ENCODE measurements around the gene AFF3.
"Not testable (repeated sequence)": the region's sequence is repeated elsewhere in the genome, so short reads cannot be mapped to it uniquely, and the experiment has no call there.

Gene AFF3

DNA sequence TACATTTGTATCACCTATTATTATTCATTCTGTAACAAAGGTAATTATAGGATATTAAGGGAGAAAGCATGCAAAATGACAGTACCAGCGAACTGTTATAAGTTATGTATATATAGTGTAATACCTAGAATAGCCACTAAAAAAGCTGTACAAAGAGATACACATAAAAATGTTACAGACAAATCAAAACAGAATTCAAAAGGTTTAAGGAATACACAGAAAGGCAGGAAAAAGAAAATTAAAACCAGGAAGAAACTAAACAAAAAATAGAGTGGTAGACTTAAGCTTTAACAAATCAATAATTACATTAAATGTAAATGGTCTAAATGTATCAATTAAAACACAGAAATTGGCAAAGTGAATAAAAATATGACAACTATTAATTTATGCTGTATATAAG is 476.1 kb downstream of the AFF3 start:
- no peak for DNase-seq (ENCODE audit: low read depth)

DNA sequence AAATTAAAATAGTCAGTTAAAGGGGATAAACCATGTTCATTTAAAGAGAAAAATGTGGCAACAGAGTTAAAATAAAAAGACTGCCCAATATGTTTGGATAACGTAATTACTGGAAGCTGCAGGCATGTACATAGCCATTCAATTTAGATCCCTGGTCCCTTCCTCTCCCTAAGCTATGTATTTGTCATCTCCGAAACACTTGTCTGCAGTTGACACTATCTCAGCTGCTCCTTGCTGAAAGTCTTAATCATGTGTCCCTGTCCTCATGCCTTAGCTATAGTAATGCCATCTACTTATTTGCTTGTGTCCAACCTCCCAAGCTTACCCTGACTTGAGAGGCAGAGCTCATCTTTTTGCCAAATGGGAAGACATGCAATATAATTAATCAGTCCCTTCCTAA is 478.7 kb downstream of the AFF3 start:
- no peak for DNase-seq (ENCODE audit: low read depth)

DNA sequence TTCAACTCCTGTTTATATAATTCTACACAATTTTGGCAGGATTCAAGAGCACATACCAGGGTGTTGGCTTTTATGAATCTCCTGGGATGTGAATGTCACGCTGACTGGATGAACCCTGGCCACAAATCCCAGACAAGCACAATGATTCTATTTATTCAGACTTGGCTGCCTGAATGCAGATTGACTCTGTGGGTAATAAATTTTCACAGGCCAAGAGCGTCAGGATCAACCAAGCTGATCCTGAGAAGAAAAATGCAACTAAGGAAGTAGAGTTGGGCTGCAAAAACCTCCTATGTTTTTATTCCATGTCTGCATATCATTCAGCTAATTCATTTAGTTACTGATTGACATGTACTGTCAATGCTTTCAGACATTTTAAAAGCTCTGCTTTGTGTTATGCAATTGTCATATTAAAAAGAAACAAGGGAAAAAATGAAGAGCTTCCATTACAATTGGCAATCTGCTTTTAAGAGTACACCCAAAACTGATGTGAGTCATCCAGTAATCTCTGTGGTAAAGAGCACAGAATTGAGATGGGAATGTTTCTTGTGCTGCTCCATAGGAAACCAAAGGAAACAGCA is 479.5 kb downstream of the AFF3 start:
- DNase-seq (ENCODE audit: low read depth) = peak; percentile 71

DNA sequence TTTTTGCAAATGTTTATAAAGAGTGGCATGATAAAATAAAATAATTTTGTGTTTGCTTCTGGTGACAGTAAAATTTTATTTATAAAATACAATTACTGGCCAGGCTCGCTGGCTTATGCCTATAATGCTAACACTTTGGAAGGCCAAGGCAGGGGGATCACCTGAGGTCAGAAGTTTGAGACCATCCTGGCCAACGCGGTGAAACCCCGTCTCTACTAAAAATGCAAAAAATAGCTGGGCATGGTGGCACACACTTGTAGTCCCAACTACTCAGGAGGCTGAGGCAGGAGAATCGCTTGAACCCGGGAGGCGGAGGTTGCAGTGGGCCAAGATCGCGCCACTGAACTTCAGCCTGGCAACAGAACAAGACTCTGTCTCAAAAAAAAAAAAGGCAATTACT is 480.6 kb downstream of the AFF3 start:
- not testable (repeated sequence) for DNase-seq (ENCODE audit: low read depth)

DNA sequence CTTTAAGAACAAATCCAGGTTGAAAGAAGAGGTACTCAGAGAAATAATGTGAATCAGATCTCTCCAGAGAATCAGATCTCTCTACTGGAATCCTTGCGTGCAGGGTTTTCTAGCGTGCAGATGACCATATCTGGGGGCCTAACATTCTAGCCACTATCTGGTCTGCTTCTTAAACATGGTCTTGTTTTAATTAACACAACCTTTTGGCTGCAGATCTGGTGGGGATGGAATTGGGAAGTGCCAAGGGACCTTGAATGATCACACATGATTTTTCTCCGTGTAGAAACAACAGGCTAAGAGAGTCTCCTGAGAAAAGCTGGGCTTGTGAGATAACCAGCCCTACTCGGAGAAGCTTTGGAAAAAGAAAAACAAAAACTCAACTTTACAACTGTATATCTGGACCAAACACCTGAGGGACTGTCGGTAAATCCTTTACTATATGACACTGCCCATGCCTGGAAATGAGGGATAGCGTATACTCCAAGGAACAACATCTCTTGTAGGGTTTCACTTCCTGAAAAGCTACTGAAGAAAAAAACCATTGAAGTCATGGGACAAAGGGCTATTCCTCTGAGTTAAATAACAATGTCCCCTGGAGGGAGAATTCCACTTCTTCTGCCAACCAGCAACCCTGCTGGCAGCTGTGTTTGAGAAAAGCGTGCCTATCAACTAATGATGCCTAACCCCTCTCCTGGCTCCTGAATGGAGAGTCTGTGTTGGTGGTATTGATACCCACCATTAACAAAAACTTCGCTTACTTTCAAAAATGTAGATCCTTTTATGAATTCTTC is 481.6 kb downstream of the AFF3 start:
- no peak for DNase-seq (ENCODE audit: low read depth)

DNA sequence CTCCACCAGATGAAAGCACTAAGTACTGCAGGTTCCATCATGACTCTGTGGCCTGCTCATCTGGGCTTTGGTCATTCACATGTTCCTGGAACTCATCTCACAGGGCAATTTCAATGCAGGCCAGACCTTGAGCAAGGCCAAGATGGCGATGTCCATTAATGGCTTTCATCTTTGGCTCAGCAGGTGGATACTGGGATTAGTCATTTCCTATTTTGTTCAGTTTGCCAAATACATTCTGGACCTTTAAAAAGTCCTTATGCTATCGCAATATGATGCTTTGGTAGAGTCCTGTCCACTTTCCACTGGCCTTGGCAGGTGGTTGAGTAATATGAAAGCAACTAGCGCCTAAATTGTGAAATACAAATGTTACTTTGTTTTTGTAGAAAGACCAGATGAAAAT is 482.5 kb downstream of the AFF3 start:
- DNase-seq (ENCODE audit: low read depth) = peak; percentile 42

DNA sequence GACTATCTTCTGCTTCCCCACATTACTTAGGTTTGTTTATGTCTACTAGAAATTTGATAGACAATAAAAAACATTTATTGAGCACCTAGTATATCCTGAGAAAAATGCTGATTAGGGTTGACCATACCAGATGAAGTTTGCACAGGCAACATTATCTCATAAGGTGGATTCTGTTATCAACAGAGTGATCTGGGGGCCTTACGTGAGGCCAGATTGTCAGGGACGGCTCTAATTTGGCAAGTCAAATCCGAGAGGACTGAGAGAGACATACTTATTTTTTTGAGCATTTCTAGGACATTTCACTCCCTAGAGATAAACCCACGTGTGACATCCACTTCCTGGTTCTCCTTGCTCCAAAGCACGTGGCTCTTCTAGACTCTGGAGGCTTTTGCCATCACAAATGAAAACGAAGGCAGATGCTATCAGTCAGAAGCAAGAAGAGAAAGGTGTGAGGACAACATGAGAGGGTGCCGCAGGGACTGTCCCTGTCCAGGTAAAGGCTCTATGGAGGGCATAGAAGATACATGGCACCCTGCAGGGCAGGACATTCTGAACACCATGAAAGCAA is 484.6 kb downstream of the AFF3 start:
- no peak for DNase-seq (ENCODE audit: low read depth)

DNA sequence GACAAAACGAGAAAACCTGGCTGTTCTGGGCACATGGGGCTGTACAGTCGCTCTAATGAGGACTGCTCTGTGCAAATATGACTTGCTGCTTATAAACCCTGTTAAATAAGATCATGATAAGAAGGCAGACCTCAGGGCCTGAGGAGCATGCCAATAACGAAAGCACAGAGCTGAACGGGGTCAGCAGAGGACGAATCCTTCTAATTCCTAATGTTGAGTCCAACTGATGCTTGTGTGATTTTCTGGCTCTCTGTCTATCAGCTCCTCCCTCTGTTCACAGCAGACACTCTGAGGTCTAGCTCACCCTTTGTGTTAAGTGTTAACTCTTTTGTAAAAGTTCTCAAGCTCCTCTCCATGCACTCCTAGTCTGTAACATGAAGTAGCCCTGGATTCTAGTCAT is 485.4 kb downstream of the AFF3 start:
- DNase-seq (ENCODE audit: low read depth) = no peak

DNA sequence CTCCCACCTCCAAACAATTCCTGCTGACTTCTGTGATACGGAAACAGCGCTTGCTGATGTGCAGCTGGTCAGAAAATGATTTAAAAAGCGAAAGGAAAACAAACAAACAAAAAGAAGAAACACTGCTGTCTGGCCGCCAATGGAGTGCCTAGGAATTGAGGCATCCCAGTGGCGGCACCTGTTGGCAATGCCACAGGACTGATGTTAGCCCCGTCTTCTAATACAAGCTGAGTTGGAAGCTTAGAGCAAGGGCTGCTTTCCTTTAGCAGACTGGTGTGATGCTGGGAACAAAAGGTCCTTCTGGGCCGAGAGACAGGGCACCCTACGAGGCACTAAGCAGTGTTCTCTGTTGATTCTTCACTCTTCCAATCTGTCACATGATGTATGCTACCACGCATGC is 489.0 kb downstream of the AFF3 start:
- no peak for DNase-seq (ENCODE audit: low read depth)

DNA sequence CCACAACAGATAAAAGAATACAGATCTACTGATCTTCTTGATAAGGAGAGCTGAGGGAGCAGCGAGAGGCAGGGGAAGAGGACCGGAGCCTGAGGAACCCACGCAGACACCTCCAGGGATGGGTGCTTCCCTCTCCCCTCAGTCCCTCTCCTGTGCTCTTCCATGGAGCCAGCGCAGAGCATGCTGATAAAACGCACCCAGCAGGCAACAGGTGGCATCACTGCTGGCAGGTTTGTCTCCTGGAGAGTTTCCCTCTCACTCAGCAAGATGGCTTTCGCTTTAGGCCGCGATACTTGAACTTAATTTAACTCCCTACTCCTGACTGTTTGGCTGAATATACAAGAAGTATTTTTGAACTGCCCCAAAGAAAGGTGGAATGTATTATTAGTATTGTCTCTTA is 489.5 kb downstream of the AFF3 start:
- no peak for DNase-seq (ENCODE audit: low read depth)

DNA sequence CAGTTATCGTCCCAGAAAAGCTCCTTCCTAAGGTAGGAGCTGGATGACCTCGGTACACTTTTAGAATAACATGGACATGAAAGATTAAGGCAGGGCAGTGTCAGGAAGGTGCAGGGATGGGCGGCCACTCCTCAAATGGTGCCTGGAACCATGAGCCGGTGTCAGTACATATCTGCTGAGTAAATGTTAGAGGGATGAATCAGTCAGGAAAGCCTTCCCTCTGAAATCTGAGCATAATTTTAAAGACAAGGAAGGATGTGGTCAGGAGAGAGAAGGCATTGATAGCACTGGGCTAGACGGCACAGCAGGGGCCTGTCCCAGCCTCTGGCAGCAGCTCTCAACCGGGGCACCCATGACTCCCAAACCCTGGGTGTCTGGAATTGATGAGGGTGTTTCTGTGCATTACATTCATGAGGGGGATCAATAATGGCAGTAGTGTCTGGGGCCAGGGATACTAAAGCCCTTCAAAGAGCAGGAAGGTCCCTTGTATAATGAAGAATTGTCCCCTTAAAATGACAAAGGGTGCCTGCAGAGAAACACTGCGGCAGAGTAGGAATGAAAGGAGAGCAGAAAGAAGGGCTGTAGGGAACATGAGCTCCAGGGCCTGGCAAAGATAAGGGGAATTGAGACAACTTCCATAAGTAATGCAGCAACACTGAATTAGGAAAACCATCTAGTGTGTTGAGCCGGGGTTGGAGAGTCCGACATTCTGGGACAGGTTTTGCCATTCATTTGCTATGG is 490.3 kb downstream of the AFF3 start:
- peak; percentile 54 for DNase-seq (ENCODE audit: low read depth)

DNA sequence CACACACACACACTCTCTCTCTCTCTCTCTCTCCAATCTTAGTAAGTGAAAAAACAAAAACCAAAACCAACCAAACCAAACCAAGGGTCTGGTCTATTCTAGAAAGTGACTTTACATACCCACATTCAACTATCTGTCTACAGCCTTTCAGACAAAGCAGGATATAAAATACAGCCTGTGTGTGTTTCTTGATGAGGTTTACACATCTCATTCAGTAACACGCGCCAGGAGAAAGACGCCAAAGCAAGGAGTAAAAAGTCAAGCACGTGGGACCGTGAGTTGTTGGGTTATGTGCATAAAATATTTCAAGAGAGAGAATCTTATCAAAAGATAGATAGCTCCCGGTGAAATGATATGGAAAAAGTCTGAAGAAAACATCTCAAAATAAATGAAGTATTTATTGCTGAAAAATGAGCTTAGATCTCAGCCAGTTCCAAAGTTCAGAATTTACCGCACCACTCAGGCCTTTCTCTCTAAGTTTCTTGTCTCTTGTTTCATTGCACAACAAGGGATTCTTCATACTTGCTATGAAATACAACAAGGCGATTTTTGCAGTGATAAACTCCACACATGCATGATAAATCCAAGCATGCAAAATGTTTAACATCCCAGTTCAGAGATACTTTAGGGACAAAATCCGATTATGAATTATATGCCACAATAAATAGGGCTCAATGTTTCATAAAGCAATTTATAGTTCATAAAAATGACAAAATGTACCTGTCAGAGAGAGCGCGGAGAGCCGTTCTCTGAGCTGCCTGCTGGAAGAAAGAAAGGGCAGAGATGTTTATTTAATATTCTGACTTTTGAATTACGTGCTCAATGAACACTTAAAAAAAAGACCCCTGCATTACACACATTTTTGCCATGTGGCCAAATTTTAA is 493.2 kb downstream of the AFF3 start:
- peak; percentile 59 for DNase-seq (ENCODE audit: low read depth)

DNA sequence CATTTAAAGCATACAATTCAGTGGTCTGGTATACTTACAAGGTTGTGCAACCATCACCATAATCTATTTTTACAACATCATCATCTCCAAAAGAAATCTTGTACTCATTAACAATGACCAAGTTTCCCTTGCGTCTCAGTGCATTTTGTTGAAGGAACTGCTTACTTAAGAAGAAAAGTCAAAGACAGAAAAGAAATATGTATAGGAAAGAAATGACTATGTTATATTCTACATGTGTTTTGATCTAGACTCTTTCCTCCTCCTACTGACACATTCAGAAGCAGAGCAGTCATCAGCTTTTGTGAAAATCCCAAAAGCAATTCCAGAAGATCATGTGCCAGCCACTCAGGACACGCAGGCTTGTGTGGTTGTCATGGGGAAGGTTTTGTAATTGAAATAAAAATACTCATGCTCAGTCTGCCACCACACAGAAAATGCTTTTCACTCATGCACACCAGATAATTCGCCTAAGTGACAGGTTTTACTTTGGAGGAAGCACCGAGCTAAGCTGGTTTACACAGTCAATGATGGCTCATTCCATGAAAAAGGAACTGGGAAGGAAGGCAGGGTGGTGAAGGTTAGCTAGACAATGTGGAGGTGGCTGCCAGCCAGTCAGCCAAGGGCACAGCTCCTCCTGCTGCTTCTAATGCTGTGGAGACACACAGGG is 494.1 kb downstream of the AFF3 start:
- DNase-seq (ENCODE audit: low read depth) = peak; percentile 42

DNA sequence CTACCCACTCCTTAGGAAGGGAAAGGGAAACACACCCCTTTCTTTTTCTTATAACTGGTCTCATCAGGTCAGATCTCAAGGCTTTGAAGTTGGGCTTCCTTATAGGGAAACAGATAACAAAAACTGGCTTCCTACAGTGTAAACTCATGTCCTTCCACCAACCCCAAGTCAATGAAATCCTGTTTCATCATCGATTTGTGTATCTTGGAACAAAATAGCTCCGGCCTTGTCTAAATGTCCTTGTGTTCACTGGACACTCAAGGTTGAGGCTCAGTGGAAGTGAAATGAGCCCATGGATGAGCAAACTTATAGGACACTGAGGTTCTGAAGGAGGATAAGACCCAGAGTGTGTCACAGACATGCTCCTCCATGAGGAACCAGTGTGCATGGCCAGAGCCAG is 496.4 kb downstream of the AFF3 start:
- no peak for DNase-seq (ENCODE audit: low read depth)

DNA sequence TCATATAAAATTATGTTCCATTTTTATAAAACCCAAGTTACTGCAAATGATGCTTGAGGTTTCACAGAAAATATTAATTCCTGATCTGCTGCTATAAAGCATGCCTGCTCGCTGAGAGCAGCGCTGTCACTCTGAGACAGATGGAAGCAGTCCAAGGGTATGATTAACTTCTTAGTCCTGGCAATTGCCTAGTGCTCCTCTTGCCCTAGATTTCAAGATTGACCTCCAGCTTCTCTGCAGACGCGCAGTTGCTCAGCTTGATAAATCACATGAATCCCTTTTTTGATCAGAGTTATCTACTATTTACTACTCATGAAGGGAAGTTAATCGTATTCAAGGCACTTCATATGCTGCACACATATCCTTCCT is 498.0 kb downstream of the AFF3 start:
- DNase-seq (ENCODE audit: low read depth) = peak; percentile 63

DNA sequence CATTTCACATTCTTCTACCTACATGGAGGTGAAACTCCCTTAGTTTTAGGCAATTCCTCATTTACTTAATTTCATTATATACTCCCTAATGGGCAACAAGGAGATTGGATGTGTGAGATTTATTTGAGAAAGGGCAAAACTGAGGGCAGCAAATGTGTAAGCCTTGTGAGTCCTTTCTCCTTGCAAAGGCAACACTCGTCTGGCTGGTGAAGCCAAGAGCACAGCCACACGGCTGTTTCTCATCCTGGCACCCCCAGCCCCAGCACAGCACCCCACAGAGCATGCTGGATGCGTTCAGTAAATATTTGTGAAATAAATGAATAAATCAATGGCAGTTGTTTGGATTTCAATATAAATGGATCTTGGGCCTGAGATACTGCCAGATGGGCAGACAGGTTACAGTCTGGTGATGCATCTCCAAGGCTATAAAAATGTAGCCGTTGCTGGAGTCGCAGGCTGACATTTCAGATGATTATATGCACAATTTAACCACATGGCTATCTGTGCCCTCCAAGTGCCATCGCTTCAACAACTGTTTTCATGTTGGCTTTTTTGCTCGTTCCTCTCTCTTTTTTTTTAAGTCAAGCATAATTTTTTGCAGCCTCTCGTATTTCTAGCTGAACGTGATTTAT is 498.5 kb downstream of the AFF3 start:
- DNase-seq (ENCODE audit: low read depth) = no peak

DNA sequence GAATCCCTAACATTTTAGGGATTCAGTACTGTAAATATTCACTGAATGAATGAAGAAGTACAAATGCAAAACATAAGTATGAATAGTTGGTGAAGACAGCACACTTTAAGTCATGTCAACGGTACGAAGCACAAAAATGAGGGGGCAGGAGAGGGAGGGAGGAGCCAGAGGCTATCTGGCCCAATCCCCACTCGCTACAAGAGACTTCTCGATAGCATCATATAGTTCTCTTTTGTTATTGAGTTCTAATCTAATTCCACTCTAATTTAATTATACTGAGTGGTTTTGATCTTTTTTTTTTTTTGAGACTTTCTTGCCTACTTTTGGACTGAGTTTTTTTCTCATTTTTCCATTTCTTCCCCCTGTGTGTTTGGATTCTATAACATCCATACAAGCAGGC is 500.4 kb downstream of the AFF3 start:
- DNase-seq (ENCODE audit: low read depth) = no peak

DNA sequence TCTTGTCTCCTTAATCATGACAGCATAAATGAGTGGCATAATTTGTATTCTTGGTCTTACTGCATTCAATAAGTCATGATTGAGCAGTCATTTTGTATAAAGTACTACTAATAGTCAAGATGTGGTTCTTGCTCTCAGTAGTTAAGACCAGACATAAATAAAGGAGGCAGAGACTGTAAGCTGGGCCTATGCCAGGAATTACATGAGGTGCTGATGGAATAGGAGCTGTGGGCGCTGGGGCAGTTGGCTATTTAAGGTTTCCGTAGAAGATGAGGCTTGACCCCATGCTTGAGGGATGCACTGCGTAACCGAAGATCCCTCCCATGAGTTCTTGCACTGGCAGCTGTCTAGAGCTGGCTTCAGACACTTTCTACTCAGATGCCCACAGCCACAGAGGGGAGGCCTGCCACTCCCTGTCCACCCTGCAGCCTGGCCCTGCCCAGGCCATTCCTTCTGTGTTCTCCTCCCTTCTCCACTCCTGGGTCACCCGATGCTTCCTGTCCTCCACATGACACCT is 501.7 kb downstream of the AFF3 start:
- peak; percentile 43 for DNase-seq (ENCODE audit: low read depth)

DNA sequence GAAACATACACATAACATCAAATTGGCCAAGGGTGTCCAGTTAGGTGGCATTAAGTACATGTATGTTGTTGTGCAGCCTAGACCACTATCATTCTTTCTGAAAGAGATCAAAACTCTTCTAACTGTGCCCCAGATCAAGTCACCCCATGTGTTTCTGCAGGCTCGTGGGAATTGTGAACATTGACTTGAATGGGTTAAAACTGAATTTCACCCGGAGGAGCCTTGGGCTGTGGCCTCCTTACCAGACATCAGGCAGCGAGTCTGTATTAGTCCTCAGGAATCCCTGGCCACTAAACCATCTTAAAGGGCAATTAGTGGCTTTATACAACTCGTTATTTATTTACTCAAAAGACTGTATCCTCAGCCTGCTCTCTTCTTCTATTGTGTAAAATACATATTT is 503.6 kb downstream of the AFF3 start:
- no peak for DNase-seq (ENCODE audit: low read depth)

DNA sequence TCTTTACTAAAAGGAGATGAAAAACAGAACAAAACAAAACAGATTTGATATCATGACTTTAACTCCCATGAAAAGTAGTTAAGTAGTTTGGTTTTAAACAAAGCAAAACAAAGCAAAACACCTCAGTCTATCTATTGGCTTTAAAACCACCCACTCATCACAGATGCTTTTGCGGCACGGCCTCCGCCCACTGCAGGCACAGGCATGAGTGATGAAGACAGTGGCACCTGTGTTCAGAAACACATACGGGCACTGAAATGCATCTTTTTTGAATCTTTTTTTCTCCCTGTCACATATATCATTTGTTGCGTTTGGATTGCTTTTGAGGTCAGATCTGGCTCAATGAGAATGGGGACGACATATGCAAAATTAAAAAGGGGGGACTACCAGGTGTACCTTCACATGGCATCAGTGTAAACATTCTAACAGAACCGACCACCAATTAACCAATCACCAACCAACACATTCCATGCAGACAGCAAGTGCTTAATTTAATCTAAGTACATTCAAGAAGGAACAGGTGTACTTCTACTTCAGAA is 505.2 kb downstream of the AFF3 start:
- DNase-seq (ENCODE audit: low read depth) = no peak
